HEK293T (cell line): ENCODE measurements around the gene PPP1R13B.

Experiments
- FOXK2 ChIP-seq: fragments of 450-650 bp; IDR thresholded peaks from 2 replicates; pipeline ENCODE4 v1.6.1; 2016; ENCODE audit warnings: mild to moderate bottlenecking
- SUZ12 ChIP-seq: fragments of 450-650 bp; IDR thresholded peaks from 2 replicates; pipeline ENCODE4 v1.6.1; 2016; ENCODE audit warnings: mild to moderate bottlenecking
- TARDBP ChIP-seq: fragments of 450-650 bp; IDR thresholded peaks from 2 replicates; pipeline ENCODE4 v1.6.1; 2016

DNA sequence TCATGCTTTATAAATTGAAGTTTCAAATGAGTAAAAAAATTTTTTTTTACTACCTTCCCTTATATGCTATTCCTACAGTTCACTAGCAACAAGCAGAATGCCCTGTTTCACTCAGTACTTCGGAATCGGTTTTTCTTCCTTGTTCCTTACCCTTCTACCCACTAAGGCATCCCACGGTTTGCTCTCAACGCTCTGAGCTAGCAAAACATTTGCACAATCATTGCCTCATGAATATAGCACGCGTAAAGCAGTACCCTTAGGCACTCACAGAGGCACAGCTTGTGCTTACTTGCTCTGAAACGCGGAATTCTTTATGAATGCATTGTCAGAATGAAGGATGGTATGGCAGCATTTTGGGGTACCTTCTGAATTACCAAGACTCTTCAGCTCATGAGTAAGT lies 45.0 kb downstream of the PPP1R13B start:
- TF ChIP-seq SUZ12 (no peak), TARDBP (no peak), FOXK2 (no peak)
